Measurements from ENCODE around the gene PPM1A.

DNA sequence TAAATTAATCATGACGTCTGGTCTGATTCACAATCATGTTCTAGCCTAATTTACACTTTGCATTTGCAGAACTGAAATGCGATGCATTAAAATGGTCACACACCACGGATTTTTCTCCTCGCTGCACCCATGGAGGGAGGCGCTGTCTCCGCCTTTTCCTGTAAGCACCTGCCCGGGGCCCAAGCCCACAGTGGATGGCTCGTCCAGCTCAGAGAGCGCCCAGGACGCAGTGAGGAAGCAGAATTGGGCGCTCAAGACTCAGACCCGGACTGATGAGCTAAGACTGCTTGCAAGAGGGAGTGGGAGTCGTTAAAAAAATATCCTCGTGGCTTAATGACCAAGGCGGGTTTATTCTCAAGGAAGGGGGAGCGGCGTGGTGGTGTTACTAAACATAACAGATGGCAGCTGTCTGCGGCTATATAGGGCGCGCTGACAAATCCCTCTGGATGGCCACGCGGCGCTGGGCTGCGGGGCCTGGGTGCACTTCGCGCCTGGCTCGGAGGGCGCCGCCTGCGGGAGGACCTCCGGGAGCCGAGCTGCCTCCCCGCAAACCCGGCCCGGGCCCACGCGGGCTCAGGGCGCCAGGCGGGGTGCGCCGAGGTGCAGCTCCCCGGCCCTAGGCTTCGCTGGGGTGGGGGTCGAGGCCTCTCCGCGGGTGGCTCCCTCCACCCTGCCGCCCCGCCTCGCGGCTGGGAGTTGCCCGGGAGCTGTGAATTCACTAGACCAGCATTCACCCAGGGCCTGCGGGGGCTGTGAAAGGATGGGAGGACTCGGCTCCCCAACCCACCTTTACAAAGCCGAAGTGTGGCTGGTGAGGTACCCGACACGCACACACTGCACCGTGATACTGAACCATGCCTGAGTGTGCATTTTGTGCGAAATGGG, 78.7 kb downstream of the PPM1A start:
- TF ChIP-seq CTCF (IDR thresholded peaks at IDR 0.05) (no peak), POLR2A (IDR thresholded peaks at IDR 0.05) (no peak), EP300 (IDR thresholded peaks at IDR 0.05) (no peak)

All from tibial nerve (tissue), 4 donors.